HepG2 (cell line): ENCODE measurements around the gene MAGEA8. TPM values are rescaled to one million over a fixed set of nuclear protein-coding genes. Genes with fewer than 3 reads are reported as not detected.

Experiments used
- ATAC-seq: fragments of 200-7000 bp; cut with Tn5 transposase; 3 replicates; pipeline ENCODE4 v1.9.1; 2020; ENCODE audit warnings: mild to moderate bottlenecking, moderate library complexity
- BruUV-seq: library from RNA; stranded (reverse); fragments of 400-500 nt; replicated peaks from 2 replicates; lab custom pipeline; 2021; lab: Mats Ljungman, UMichigan
- CTCF ChIA-PET: fragments of 300-600 bp; formaldehyde crosslinking; extraction: SDS; loops from one replicate; lab custom pipeline; 2021; ENCODE audit warnings: low total read pairs, inconsistent platforms, low intra/inter-chr PET ratio; lab: Yijun Ruan, JAX
- POLR2A ChIA-PET: fragments of 350-600 bp; sonication (Branson Sonifier 250); formaldehyde crosslinking; loops from one replicate; lab custom pipeline; 2020; ENCODE audit warnings: antibody characterized with exemption, inconsistent platforms; lab: Yijun Ruan, JAX
- DNase-seq: peaks from one replicate; pipeline ENCODE4 v3.0.0-alpha.2; 2015; ENCODE audit warnings: low spot score
- FAIRE-seq: peaks from 3 replicates; lab custom pipeline; 2011; peaks lifted over from hg19 to GRCh38; lab: Jason Lieb, UNC
- H2AFZ ChIP-seq: one replicate; pipeline ENCODE4 v1.6.1; 2011; ENCODE audit warnings: low read length, inconsistent platforms
- H3K27ac ChIP-seq: fragments of 300-600 bp; 3 replicates; pipeline ENCODE4 v1.8.0; 2011; ENCODE audit warnings: mixed run types, mild to moderate bottlenecking, mixed read lengths, low read length, inconsistent platforms; ENCODE audit not compliant: insufficient read depth; ENCODE audit errors: extremely low read length
- H3K27me3 ChIP-seq, 2 experiments: fragments of 200-600 bp in 1 of 2; 2 replicates in 1 of 2; 3 replicates in 1 of 2; pipeline versions ENCODE4 v1.6.0 to v1.8.0; 2011; ENCODE audit warnings: low read length in 2 of 2, mild to moderate bottlenecking in 2 of 2, moderate library complexity in 2 of 2, inconsistent platforms in 1 of 2; ENCODE audit not compliant: insufficient read depth in 2 of 2, control insufficient read depth in 1 of 2
- H3K36me3 ChIP-seq, 2 experiments: fragments of 200-600 bp in 1 of 2; replicated peaks in 1 of 2; 2 replicates in 1 of 2; 3 replicates in 1 of 2; pipeline versions ENCODE4 v1.5.1 to v1.8.0; 2011; ENCODE audit warnings: low read length in 2 of 2, inconsistent platforms in 1 of 2; ENCODE audit not compliant: insufficient read depth in 2 of 2, control insufficient read depth in 1 of 2
- H3K4me1 ChIP-seq: 2 replicates; pipeline ENCODE4 v1.5.1; 2012; ENCODE audit warnings: low read length, inconsistent platforms; ENCODE audit not compliant: insufficient read depth
- H3K4me2 ChIP-seq: 2 replicates; pipeline ENCODE4 v1.6.0; 2011; ENCODE audit warnings: low read depth, low read length, inconsistent platforms
- H3K4me3 ChIP-seq, 3 experiments: fragments of 200-600 bp in 1 of 3; sonication (generic), shearing (Covaris generic) in 1 of 3; replicated peaks in 1 of 3; 2 replicates each; pipeline ENCODE4 v1.5.1; 2011 to 2016; ENCODE audit warnings: low read length in 3 of 3, inconsistent platforms in 2 of 3, low read depth in 2 of 3, mild to moderate bottlenecking in 2 of 3, control low read depth in 1 of 3, mixed read lengths in 1 of 3; ENCODE audit not compliant: insufficient read depth in 1 of 3
- H3K79me2 ChIP-seq: one replicate; pipeline ENCODE4 v1.6.1; 2011; ENCODE audit warnings: low read length, inconsistent platforms; ENCODE audit not compliant: insufficient read depth
- H3K9ac ChIP-seq: 2 replicates; pipeline ENCODE4 v1.6.0; 2011; ENCODE audit warnings: mild to moderate bottlenecking, low read depth, low read length, inconsistent platforms; ENCODE audit not compliant: insufficient read depth
- H3K9me3 ChIP-seq: 2 replicates; pipeline ENCODE4 v1.5.1; 2012; ENCODE audit warnings: mild to moderate bottlenecking, low read length
- H4K20me1 ChIP-seq: 2 replicates; pipeline ENCODE4 v1.6.0; 2011; ENCODE audit warnings: inconsistent platforms, mild to moderate bottlenecking, low read length, moderate library complexity; ENCODE audit not compliant: insufficient read depth
- CTCF ChIP-seq: sonication (generic); formaldehyde crosslinking; IDR thresholded peaks from 2 replicates; pipeline ENCODE4 v1.5.0; 2020; ENCODE audit warnings: mild to moderate bottlenecking, missing genetic modification reagents, moderate library complexity
- STAG1 ChIP-seq: sonication (generic); formaldehyde crosslinking; IDR thresholded peaks from 2 replicates; pipeline ENCODE4 v1.4.0; 2020; ENCODE audit warnings: missing genetic modification reagents
- ZNF3 ChIP-seq: IDR thresholded peaks from 2 replicates; pipeline ENCODE4 v1.7.0; 2017; ENCODE audit warnings: inconsistent platforms
- ZNF644 ChIP-seq: IDR thresholded peaks from 2 replicates; pipeline ENCODE4 v1.6.1; 2016; ENCODE audit warnings: low read depth
- WGBS: methylation state at CpG from one replicate; pipeline ENCODE4 v1.1.6; 2017; ENCODE audit warnings: low lambda C conversion rate; 5-methylcytosine and 5-hydroxymethylcytosine counted together
- in situ Hi-C: cut with HindIII; loops from 2 replicates; pipeline ENCODE4 v1.10.0; 2017; ENCODE audit warnings: low pct_unique_long_range_greater_than_20kb; ENCODE audit not compliant: extremely low pct_ligation_motif_present
- intact Hi-C: fragments of 100-400 bp; cut with micrococcal nuclease; formaldehyde crosslinking; loops from one replicate; pipeline ENCODE4 v1.10.0; 2022; ENCODE audit not compliant: unreplicated experiment
- polyA plus RNA-seq, 8 experiments: library from polyadenylated mRNA; depleted of rRNA in 3 of 8; stranded (reverse) in 7 of 8; unstranded in 1 of 8; fragments of >200 nt; fragmentation: Illumina TruSeq in 4 of 8; extraction: Trizol in 4 of 8; gene quantifications; 2 replicates each; pipeline versions ENCODE4 v1.2.1 to v1.2.3, GENCODE V29; 2011 to 2016; ENCODE audit warnings: low read depth in 4 of 8, missing spikeins in 1 of 8, mixed read lengths in 1 of 8; ENCODE audit not compliant: insufficient read depth in 1 of 8
- total RNA-seq, 5 experiments: library from RNA; depleted of rRNA; stranded (reverse); fragments of >200 nt; fragmentation: Illumina TruSeq; extraction: Trizol; gene quantifications; 2 replicates each; pipeline ENCODE4 v1.2.3, GENCODE V29; 2016; ENCODE audit warnings: low read depth in 1 of 5
- TF ChIP-seq, protein P1 (sequence below): sonication (generic); formaldehyde crosslinking; IDR thresholded peaks from 2 replicates; pipeline ENCODE4 v1.5.0; 2020; ENCODE audit warnings: mild to moderate bottlenecking, missing genetic modification reagents

The MAGEA8 gene
- total and polyA plus RNA-seq, 2 of the 13 experiments (the other 11 are each of a cell fraction or from before 2014, with no cell fraction given) = not detected

DNA sequence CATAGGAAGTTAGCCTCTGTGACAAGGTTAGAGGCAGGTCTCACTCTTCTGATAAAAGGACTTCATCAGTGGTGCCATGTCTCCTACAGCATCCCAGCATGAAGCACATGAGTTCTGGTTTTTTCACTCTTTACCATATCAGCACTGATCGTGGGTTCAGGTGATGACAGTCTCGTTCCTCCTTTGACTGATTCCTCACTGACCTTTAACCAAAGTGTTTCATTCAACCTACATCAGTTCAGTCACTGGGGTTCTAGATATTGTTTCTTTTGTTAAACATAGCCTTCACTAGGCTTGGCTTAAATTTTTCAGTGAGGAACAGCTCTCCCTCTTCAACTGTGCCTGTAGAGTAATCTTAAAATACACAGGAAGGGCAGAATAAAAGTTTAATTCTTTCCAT lies 9.6 kb upstream of the MAGEA8 start:
- H3K4me3 ChIP-seq = no peak overlapping the region
- in situ Hi-C loops = no loop called here
- DNase-seq (no peak), ATAC-seq (no peak), FAIRE-seq (no peak)
- H3K4me1 ChIP-seq = no peaks in the 10 kb centered on the region
- no peak for TF ChIP-seq ZNF3 (CRISPR knock-in tag)
- TF ChIP-seq ZNF644 (CRISPR knock-in tag) = no peak
- BruUV-seq = no TSS peak
- ChIA-PET CTCF (no interaction called here), POLR2A (no interaction called here)
- H3K4me2 ChIP-seq = no peak overlapping the region
- intact Hi-C loops = no loop called here
- H2AFZ ChIP-seq = no peak overlapping the region
- H3K27me3 ChIP-seq = no peaks in the 10 kb centered on the region
- no peaks in the 10 kb centered on the region for H3K79me2 ChIP-seq
- no peaks in the 10 kb centered on the region for H3K9me3 ChIP-seq
- no peaks in the 10 kb centered on the region for H4K20me1 ChIP-seq
- no peak overlapping the region for H3K9ac ChIP-seq
- 0% methylated on average over 2 of the region's 2 CpGs for WGBS
- H3K27ac ChIP-seq = no peak overlapping the region
- no peaks in the 10 kb centered on the region for H3K36me3 ChIP-seq

DNA sequence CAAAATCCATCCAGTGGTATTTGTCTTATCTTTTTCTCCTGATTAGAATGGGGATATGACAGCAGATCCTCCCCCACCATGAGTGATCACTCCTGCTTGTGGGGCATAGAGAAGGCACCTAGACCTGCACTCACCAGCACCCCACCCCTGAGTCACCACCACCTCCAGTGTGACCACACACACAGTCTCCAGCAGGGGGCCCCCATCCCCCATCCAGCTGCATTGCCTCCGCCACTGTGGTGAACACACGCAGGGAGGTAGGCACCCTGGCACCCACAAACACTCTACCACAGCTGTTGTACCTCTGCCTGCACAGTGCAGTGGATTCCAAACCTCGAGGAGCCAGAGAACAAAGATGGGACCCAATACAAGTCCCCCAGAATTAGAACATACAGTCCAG lies 9.0 kb upstream of the MAGEA8 start:
- POLR2A ChIA-PET = no interaction called here
- no CpG with 5 or more reads among the region's 3 CpGs for WGBS

More for the DNA sequence above, 9.0 kb upstream of the MAGEA8 start:
- peak; percentile 96 for ATAC-seq
- peak; percentile 10 for DNase-seq
- in situ Hi-C loops (no loop called here), intact Hi-C loops (no loop called here)
- peak; percentile 74 for TF ChIP-seq CTCF (CRISPR knock-in tag)
- TF ChIP-seq, protein P1, sequence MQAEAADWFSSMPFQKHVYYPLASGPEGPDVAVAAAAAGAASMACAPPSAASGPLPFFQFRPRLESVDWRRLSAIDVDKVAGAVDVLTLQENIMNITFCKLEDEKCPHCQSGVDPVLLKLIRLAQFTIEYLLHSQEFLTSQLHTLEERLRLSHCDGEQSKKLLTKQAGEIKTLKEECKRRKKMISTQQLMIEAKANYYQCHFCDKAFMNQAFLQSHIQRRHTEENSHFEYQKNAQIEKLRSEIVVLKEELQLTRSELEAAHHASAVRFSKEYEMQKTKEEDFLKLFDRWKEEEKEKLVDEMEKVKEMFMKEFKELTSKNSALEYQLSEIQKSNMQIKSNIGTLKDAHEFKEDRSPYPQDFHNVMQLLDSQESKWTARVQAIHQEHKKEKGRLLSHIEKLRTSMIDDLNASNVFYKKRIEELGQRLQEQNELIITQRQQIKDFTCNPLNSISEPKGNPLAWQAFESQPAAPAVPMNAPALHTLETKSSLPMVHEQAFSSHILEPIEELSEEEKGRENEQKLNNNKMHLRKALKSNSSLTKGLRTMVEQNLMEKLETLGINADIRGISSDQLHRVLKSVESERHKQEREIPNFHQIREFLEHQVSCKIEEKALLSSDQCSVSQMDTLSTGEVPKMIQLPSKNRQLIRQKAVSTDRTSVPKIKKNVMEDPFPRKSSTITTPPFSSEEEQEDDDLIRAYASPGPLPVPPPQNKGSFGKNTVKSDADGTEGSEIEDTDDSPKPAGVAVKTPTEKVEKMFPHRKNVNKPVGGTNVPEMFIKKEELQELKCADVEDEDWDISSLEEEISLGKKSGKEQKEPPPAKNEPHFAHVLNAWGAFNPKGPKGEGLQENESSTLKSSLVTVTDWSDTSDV (CRISPR knock-in tag) = no peak
- TF ChIP-seq STAG1 (CRISPR knock-in tag) = peak; percentile 59
- no peak for FAIRE-seq
- no peaks in the 10 kb centered on the region for H4K20me1 ChIP-seq
- CTCF ChIA-PET = no interaction called here
- BruUV-seq = no TSS peak
- no peak overlapping the region for H3K4me3 ChIP-seq
- no peak overlapping the region for H3K27ac ChIP-seq
- H3K4me2 ChIP-seq = no peak overlapping the region
- no peak overlapping the region for H3K9ac ChIP-seq
- no peaks in the 10 kb centered on the region for H3K27me3 ChIP-seq
- no peak overlapping the region for H2AFZ ChIP-seq
- H3K4me1 ChIP-seq = no peaks in the 10 kb centered on the region
- no peaks in the 10 kb centered on the region for H3K36me3 ChIP-seq
- H3K79me2 ChIP-seq = no peaks in the 10 kb centered on the region
- no peaks in the 10 kb centered on the region for H3K9me3 ChIP-seq
